ENCODE results near the gene DCC.
A peak's percentile ranks its signal among the peaks of the same experiment; 100 is the strongest.

DCC gene

GRCh38 chr18:52615943-52616342 lies 275.9 kb downstream of the DCC start:
- TF ChIP-seq CTCF (IDR thresholded peaks at IDR 0.05; ENCODE audit: insufficient read depth, low read length, poor library complexity, severe bottlenecking), result no peak
- DNase-seq (ENCODE audit: extremely low read depth, insufficient read length), result no peak
- H3K36me3 ChIP-seq (ENCODE audit: control insufficient read depth, insufficient read depth, low read length), result no peaks in the 10 kb centered on the region
- H3K4me3 ChIP-seq (replicated peaks; ENCODE audit: low read depth, low read length), result no peak overlapping the region
- H3K27me3 ChIP-seq (replicated peaks; ENCODE audit: control insufficient read depth, insufficient read depth, low read length), result no peaks in the 10 kb centered on the region

GRCh38 chr18:52617931-52618330 lies 277.9 kb downstream of the DCC start:
- no peak for TF ChIP-seq CTCF (IDR thresholded peaks at IDR 0.05; ENCODE audit: insufficient read depth, low read length, poor library complexity, severe bottlenecking)
- H3K4me3 ChIP-seq (replicated peaks; ENCODE audit: low read depth, low read length), result no peak overlapping the region
- DNase-seq (ENCODE audit: extremely low read depth, insufficient read length), result no peak
- H3K27me3 ChIP-seq (replicated peaks; ENCODE audit: control insufficient read depth, insufficient read depth, low read length), result no peaks in the 10 kb centered on the region
- no peaks in the 10 kb centered on the region for H3K36me3 ChIP-seq (ENCODE audit: control insufficient read depth, insufficient read depth, low read length)

- Histone ChIP-seq H3K36me3 (ENCODE audit: control insufficient read depth, insufficient read depth, low read length) (no peaks in the 10 kb centered on the region), H3K4me3 (replicated peaks; ENCODE audit: low read depth, low read length) (no peak overlapping the region), H3K27me3 (replicated peaks; ENCODE audit: control insufficient read depth, insufficient read depth, low read length) (no peaks in the 10 kb centered on the region)
- TF ChIP-seq CTCF (IDR thresholded peaks at IDR 0.05; ENCODE audit: insufficient read depth, low read length, poor library complexity, severe bottlenecking), result no peak
- DNase-seq (ENCODE audit: extremely low read depth, insufficient read length), result no peak
Observed at GRCh38 chr18:52620926-52621439, 281.0 kb downstream of the DCC start.

- H3K27me3 ChIP-seq (replicated peaks; ENCODE audit: control insufficient read depth, insufficient read depth, low read length), result no peaks in the 10 kb centered on the region
- no peak for TF ChIP-seq CTCF (IDR thresholded peaks at IDR 0.05; ENCODE audit: insufficient read depth, low read length, poor library complexity, severe bottlenecking)
- no peak overlapping the region for H3K4me3 ChIP-seq (replicated peaks; ENCODE audit: low read depth, low read length)
- no peaks in the 10 kb centered on the region for H3K36me3 ChIP-seq (ENCODE audit: control insufficient read depth, insufficient read depth, low read length)
- DNase-seq (ENCODE audit: extremely low read depth, insufficient read length), result no peak
Observed at GRCh38 chr18:52624702-52625101, 284.7 kb downstream of the DCC start.

GRCh38 chr18:52636536-52636935 lies 296.5 kb downstream of the DCC start:
- H3K27me3 ChIP-seq (replicated peaks; ENCODE audit: control insufficient read depth, insufficient read depth, low read length), result no peaks in the 10 kb centered on the region
- no peak overlapping the region for H3K4me3 ChIP-seq (replicated peaks; ENCODE audit: low read depth, low read length)
- DNase-seq (ENCODE audit: extremely low read depth, insufficient read length), result no peak
- no peaks in the 10 kb centered on the region for H3K36me3 ChIP-seq (ENCODE audit: control insufficient read depth, insufficient read depth, low read length)
- peak; percentile 15 for TF ChIP-seq CTCF (IDR thresholded peaks at IDR 0.05; ENCODE audit: insufficient read depth, low read length, poor library complexity, severe bottlenecking)

GRCh38 chr18:52648201-52648600 lies 308.2 kb downstream of the DCC start:
- DNase-seq (ENCODE audit: extremely low read depth, insufficient read length), result no peak
- Histone ChIP-seq H3K27me3 (replicated peaks; ENCODE audit: control insufficient read depth, insufficient read depth, low read length) (no peaks in the 10 kb centered on the region), H3K36me3 (ENCODE audit: control insufficient read depth, insufficient read depth, low read length) (no peaks in the 10 kb centered on the region), H3K4me3 (replicated peaks; ENCODE audit: low read depth, low read length) (no peak overlapping the region)
- no peak for TF ChIP-seq CTCF (IDR thresholded peaks at IDR 0.05; ENCODE audit: insufficient read depth, low read length, poor library complexity, severe bottlenecking)

Measured in GM06990 (cell line).